ENCODE measurements around the gene NOXO1. TPM values are rescaled to one million over a fixed set of nuclear protein-coding genes. Genes with fewer than 3 reads are reported as not detected.

NOXO1 gene
- polyA plus RNA-seq, 3 donors, result 0.09 TPM; not detected in 2

DNA sequence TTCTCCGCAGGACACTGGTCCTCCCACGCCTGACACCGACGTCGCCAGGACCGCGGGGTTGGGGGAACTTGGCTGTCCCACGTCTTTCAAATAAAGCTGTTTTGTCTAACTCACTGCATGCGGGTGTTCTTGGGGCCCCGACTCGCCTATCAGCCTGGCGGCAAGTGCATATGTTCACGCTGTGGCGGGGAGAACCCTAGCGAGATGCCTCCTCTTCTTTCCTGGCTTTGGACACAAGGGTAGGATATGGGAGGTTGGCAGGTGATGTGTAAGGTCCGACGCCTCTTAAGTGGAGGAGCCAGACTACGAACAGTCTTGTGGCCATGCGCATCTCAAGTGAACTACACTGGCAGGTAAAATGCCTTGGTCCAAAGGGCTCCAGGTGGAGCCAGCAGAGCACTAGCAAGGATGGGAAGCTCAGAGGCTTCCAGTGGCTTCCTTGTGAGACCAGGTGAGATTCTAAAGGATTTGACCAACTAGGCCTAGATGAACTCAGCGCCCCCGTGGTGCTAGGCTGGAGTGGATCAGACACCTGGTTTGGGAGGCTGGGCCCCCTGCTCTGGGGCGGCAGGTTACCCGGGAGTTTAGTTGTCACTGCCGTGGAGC lies 15.8 kb downstream of the NOXO1 start:
- peaks cover 24 to 30% of the 10 kb centered on the region in 2 donors for H3K36me3 Mint-ChIP-seq

More for the DNA sequence above, 15.8 kb downstream of the NOXO1 start:
- Histone ChIP-seq H3K4me2 (replicated peaks; ENCODE audit: extremely low read depth, low read length, poor library complexity, severe bottlenecking) (peak overlapping the region; percentile 84), H3K9ac (ENCODE audit: insufficient read depth, low read length, poor library complexity, severe bottlenecking) (peak overlapping the region; percentile 95), H3K27me3 (ENCODE audit: control insufficient read depth in 2 of 2, insufficient read depth in 2 of 2, low read length in 2 of 2) (no peaks in the 10 kb centered on the region), H3K4me1 (ENCODE audit: control insufficient read depth in 1 of 2, insufficient read depth in 2 of 2, low read length in 2 of 2) (peaks cover 26 to 33% of the 10 kb centered on the region in 2 donors), H4K20me1 (ENCODE audit: insufficient read depth, low read length) (peaks cover 33% of the 10 kb centered on the region), H3K79me2 (ENCODE audit: insufficient read depth, low read length) (peaks cover 40% of the 10 kb centered on the region), H3K36me3 (replicated peaks in 1 of 2; ENCODE audit: control insufficient read depth in 1 of 2, insufficient read depth in 2 of 2, low read length in 2 of 2) (peaks cover 21% of the 10 kb centered on the region in 2 donors), H3K4me3 (replicated peaks in 1 of 3; ENCODE audit: low read depth in 2 of 3, low read length in 3 of 3) (peak overlapping the region; percentile 55 to 91 (median 82)), H3K9me3 (replicated peaks in 1 of 2; ENCODE audit: control insufficient read depth in 1 of 2, insufficient read depth in 1 of 2, low read length in 2 of 2) (no peaks in the 10 kb centered on the region), H3K27ac (ENCODE audit: low read depth in 1 of 2, low read length in 2 of 2) (peak overlapping the region; percentile 93), H2AFZ (ENCODE audit: insufficient read depth, low read depth, low read length, poor library complexity, severe bottlenecking) (peak overlapping the region; percentile 75)
- H3K27ac Mint-ChIP-seq, result peak overlapping the region; percentile 93 to 97 (median 95)
- 30% methylated on average over 21 of the region's 24 CpGs for WGBS (ENCODE audit: insufficient coverage)
- intact Hi-C loops (cut with micrococcal nuclease), result no loop called here
- H3K9me3 Mint-ChIP-seq, result peaks cover 0 to 2% (median 0%) of the 10 kb centered on the region in 7 donors
- H3K4me3 Mint-ChIP-seq, result peak overlapping the region; percentile 89 to 92
- no peak for DNase-seq
- peaks cover 32% of the 10 kb centered on the region for H3K4me1 Mint-ChIP-seq
- H3K27me3 Mint-ChIP-seq (ENCODE audit: low read depth in 3 of 3), result peaks cover 0 to 2% (median 0%) of the 10 kb centered on the region in 3 donors
- TF ChIP-seq CTCF (IDR thresholded peaks at IDR 0.05), result no peak
